ENCODE data around the gene HTR3A.
"Not testable (repeated sequence)": the region's sequence is repeated elsewhere in the genome, so short reads cannot be mapped to it uniquely, and the experiment has no call there.

The HTR3A gene

GRCh38 chr11:113974741-113975470 is at the start of gene HTR3A:
HTR3A (plus strand) TSS chr11:113975108; CDS start chr11:113975326, 218 bp downstream.
- peak; percentile 81 for DNase-seq (ENCODE audit: low spot score)

- DNase-seq (ENCODE audit: low spot score) = no peak
These were observed 48.4 kb upstream of the HTR3A start for GRCh38 chr11:113926273-113927197.

- no peak for DNase-seq (ENCODE audit: low spot score)
These were observed 46.6 kb upstream of the HTR3A start for GRCh38 chr11:113928311-113928710.

GRCh38 chr11:113932788-113933187 is 42.1 kb upstream of the HTR3A start:
- DNase-seq (ENCODE audit: low spot score) = no peak

- not testable (repeated sequence) for DNase-seq (ENCODE audit: low spot score)
These were observed 40.7 kb upstream of the HTR3A start for GRCh38 chr11:113934193-113934592.

GRCh38 chr11:113934761-113935160 is 40.1 kb upstream of the HTR3A start:
- no peak for DNase-seq (ENCODE audit: low spot score)

GRCh38 chr11:113935858-113936257 is 39.0 kb upstream of the HTR3A start:
- no peak for DNase-seq (ENCODE audit: low spot score)

- DNase-seq (ENCODE audit: low spot score) = no peak
These were observed 37.0 kb upstream of the HTR3A start for GRCh38 chr11:113937918-113938317.

- no peak for DNase-seq (ENCODE audit: low spot score)
These were observed 32.7 kb upstream of the HTR3A start for GRCh38 chr11:113942256-113942655.

- not testable (repeated sequence) for DNase-seq (ENCODE audit: low spot score)
These were observed 28.7 kb upstream of the HTR3A start for GRCh38 chr11:113946162-113946561.

GRCh38 chr11:113947994-113948393 is 26.9 kb upstream of the HTR3A start:
- DNase-seq (ENCODE audit: low spot score) = no peak

GRCh38 chr11:113949891-113950290 is 25.0 kb upstream of the HTR3A start:
- no peak for DNase-seq (ENCODE audit: low spot score)

GRCh38 chr11:113951537-113951936 is 23.4 kb upstream of the HTR3A start:
- DNase-seq (ENCODE audit: low spot score) = no peak

- no peak for DNase-seq (ENCODE audit: low spot score)
These were observed 22.8 kb upstream of the HTR3A start for GRCh38 chr11:113952070-113952469.

GRCh38 chr11:113952588-113952987 is 22.3 kb upstream of the HTR3A start:
- no peak for DNase-seq (ENCODE audit: low spot score)

GRCh38 chr11:113954235-113954634 is 20.7 kb upstream of the HTR3A start:
- no peak for DNase-seq (ENCODE audit: low spot score)

- DNase-seq (ENCODE audit: low spot score) = peak; percentile 53
These were observed 17.9 kb upstream of the HTR3A start for GRCh38 chr11:113956986-113957385.

- DNase-seq (ENCODE audit: low spot score) = no peak
These were observed 14.1 kb upstream of the HTR3A start for GRCh38 chr11:113960702-113961330.

- DNase-seq (ENCODE audit: low spot score) = no peak
These were observed 7.5 kb upstream of the HTR3A start for GRCh38 chr11:113967361-113967760.

- no peak for DNase-seq (ENCODE audit: low spot score)
These were observed 3.3 kb upstream of the HTR3A start for GRCh38 chr11:113971506-113972195.

GRCh38 chr11:113977071-113977490 is 2.2 kb downstream of the HTR3A start:
- DNase-seq (ENCODE audit: low spot score) = no peak

- no peak for DNase-seq (ENCODE audit: low spot score)
These were observed 2.8 kb downstream of the HTR3A start for GRCh38 chr11:113977701-113978100.
